Vagina (tissue), 2 donors: ENCODE measurements around the gene ONECUT3. TPM values are rescaled to one million over a fixed set of nuclear protein-coding genes. Genes with fewer than 3 reads are reported as not detected.

Experiments used
- DNase-seq, 2 donors: peaks; one replicate each; pipeline ENCODE4 v3.0.0-alpha.2; 2017; ENCODE audit errors: extremely low spot score in 2 of 2
- H3K27ac ChIP-seq: fragments of 200-600 bp; sonication (generic); one replicate; pipeline ENCODE4 v1.5.1; 2019
- H3K27me3 ChIP-seq: fragments of 200-600 bp; sonication (generic); one replicate; pipeline ENCODE4 v1.5.1; 2019
- H3K36me3 ChIP-seq, 2 donors: fragments of 200-600 bp; sonication (generic); one replicate each; pipeline ENCODE4 v1.5.1; 2017 to 2019
- H3K4me1 ChIP-seq: fragments of 200-600 bp; sonication (generic); one replicate; pipeline ENCODE4 v1.5.1; 2019
- H3K4me3 ChIP-seq, 2 donors: fragments of 200-600 bp; sonication (generic); 1 replicate in 1 of 2; 2 replicates in 1 of 2; pipeline ENCODE4 v1.5.1; 2016 to 2019
- H3K9me3 ChIP-seq: fragments of 200-600 bp; sonication (generic); one replicate; pipeline ENCODE4 v1.5.1; 2019
- POLR2A ChIP-seq, 2 donors: fragments of 450-650 bp; IDR thresholded peaks; one replicate each; pipeline ENCODE4 v1.6.1; 2017; ENCODE audit warnings: antibody characterized with exemption in 2 of 2, mild to moderate bottlenecking in 2 of 2, moderate library complexity in 2 of 2
- POLR2AphosphoS5 ChIP-seq, 2 donors: sonication (generic); formaldehyde crosslinking; IDR thresholded peaks; one replicate each; pipeline ENCODE4 v1.9.0; 2017; ENCODE audit warnings: antibody characterized with exemption in 2 of 2, mild to moderate bottlenecking in 2 of 2, low read depth in 1 of 2; ENCODE audit not compliant: insufficient read depth in 1 of 2
- intact Hi-C: fragments of 100-400 bp; cut with DNase I; formaldehyde crosslinking; loops from one replicate; pipeline ENCODE4 v1.15.1; 2023
- total RNA-seq: library from RNA; depleted of rRNA; stranded (reverse); fragments of >200 nt; gene quantifications from one replicate; pipeline ENCODE4 v1.2.3, GENCODE V29; 2016
- TF ChIP-seq, protein P1 (sequence below), 3 experiments: fragments of 450-650 bp in 2 of 3; fragments of 200-600 bp in 1 of 3; sonication (generic) in 1 of 3; IDR thresholded peaks; one replicate each; pipeline ENCODE4 v1.5.1; 2017 to 2019; ENCODE audit warnings: antibody characterized with exemption in 3 of 3, mild to moderate bottlenecking in 2 of 3, moderate library complexity in 2 of 3

ONECUT3 gene
- total RNA-seq, 1 donor from 2014 or later = not detected

- no peaks in the 10 kb centered on the region for H3K27me3 ChIP-seq
- intact Hi-C loops = no loop called here
- peak overlapping the region in 1 of 2 donors; percentile 3 for H3K4me3 ChIP-seq
- peaks cover 9% of the 10 kb centered on the region for H3K4me1 ChIP-seq
- peaks cover 0 to 41% of the 10 kb centered on the region in 2 donors for H3K36me3 ChIP-seq
- H3K9me3 ChIP-seq = no peaks in the 10 kb centered on the region
- no peak overlapping the region for H3K27ac ChIP-seq
- no peak for DNase-seq
- TF ChIP-seq POLR2A (IDR thresholded peaks at IDR 0.05) = no peak
- TF ChIP-seq, protein P1, sequence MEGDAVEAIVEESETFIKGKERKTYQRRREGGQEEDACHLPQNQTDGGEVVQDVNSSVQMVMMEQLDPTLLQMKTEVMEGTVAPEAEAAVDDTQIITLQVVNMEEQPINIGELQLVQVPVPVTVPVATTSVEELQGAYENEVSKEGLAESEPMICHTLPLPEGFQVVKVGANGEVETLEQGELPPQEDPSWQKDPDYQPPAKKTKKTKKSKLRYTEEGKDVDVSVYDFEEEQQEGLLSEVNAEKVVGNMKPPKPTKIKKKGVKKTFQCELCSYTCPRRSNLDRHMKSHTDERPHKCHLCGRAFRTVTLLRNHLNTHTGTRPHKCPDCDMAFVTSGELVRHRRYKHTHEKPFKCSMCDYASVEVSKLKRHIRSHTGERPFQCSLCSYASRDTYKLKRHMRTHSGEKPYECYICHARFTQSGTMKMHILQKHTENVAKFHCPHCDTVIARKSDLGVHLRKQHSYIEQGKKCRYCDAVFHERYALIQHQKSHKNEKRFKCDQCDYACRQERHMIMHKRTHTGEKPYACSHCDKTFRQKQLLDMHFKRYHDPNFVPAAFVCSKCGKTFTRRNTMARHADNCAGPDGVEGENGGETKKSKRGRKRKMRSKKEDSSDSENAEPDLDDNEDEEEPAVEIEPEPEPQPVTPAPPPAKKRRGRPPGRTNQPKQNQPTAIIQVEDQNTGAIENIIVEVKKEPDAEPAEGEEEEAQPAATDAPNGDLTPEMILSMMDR (IDR thresholded peaks at IDR 0.05) = no peak
- TF ChIP-seq POLR2AphosphoS5 (IDR thresholded peaks at IDR 0.05; ENCODE audit: insufficient read depth in 1 of 2, low read depth in 1 of 2) = peak in 1 of 2 donors; percentile 2
Observed at GRCh38 chr19:1826557-1827521, 73.5 kb downstream of the ONECUT3 start.

DNA sequence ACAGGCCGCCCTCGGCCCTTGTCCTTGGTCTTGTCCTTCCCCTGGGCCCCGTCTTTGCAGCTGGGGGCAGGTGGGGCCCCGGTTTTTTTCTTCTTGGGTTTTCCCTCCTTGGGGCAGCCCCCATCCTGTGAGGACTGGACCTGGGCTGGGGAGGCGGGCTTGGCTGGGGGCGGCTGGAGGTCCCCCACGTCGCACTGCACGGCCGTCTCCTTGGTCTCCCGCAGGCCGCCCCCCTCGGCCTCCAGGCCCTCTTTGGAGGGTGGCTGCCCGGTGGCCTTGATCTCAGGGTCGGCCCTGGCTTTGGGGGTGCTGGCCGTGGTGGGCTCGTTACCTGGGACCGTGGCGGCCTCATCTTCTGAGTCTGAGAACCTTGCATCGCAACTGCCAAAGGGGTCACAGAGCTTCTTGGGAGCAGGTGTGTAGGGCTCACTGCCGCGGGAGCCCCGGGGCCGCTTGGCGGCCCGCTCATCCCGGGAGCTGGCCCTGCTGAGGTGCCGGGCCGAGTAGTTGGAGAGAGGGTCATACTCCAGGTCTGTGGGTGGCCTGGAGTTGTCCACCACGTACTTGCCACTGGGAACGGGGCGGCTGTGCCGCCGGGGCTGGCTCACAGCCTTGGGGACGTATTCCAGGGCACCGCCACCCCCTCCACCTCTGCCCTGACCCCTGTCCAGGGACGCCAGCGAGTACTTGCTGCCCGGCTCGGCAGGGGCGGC is 74.4 kb downstream of the ONECUT3 start:
- H3K9me3 ChIP-seq = no peaks in the 10 kb centered on the region
- intact Hi-C loops = no loop called here
- no peak for DNase-seq
- TF ChIP-seq POLR2A (IDR thresholded peaks at IDR 0.05) (no peak), POLR2AphosphoS5 (IDR thresholded peaks at IDR 0.05; ENCODE audit: insufficient read depth in 1 of 2, low read depth in 1 of 2) (no peak)
- TF ChIP-seq, protein P1 (IDR thresholded peaks at IDR 0.05) = no peak
- H3K4me1 ChIP-seq = peaks cover 9% of the 10 kb centered on the region
- H3K27ac ChIP-seq = no peak overlapping the region
- no peak overlapping the region for H3K4me3 ChIP-seq
- H3K36me3 ChIP-seq = peaks cover 0 to 34% of the 10 kb centered on the region in 2 donors
- no peaks in the 10 kb centered on the region for H3K27me3 ChIP-seq

DNA sequence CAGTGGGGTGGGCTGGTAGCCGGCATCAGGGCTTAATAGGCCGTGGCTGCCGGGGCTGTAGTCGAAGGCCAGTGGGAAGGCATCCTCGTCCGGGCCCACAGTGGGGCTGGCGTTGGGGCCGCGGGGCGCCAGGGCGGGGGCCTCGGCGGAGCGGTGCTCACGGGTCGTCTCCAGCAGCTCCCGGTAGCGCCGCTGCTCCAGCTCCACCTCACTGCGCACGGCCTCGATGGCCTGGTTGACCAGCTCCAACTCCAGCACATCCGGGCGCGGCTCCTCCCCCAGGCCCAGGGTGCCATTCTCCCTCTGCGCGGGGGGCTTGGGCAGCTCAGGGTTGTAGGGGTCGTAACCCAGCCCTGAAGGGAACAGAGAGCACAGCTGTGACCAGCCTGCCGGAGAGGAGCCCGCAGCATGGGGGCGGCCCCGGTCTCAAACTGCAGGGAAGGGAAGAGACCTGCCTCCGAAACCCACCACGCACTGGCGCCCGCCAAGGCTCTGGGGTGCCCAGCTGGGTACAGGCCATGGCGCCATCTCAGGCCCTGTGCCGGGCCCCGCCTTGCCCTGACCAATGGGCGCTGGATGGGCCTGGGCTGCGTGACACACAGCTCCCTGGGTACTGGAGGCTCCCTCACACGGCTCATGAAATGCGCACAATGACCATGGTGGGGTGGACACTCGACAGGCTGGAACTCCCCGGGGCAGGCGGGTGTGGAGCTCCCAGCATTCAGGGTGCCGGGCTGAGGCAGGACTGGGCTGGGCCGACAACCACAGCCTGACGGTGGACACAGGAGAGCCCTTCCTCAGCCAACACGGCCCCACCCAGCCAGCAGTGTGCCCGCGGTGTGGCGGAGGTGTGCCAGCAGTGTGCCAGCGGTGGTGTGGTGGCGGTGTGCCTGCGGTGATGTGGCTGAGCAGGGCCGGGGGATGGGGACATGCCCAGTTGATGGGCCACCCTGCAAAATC is 75.3 kb downstream of the ONECUT3 start:
- H3K36me3 ChIP-seq = peaks cover 0 to 27% of the 10 kb centered on the region in 2 donors
- TF ChIP-seq POLR2AphosphoS5 (IDR thresholded peaks at IDR 0.05; ENCODE audit: insufficient read depth in 1 of 2, low read depth in 1 of 2) (no peak), POLR2A (IDR thresholded peaks at IDR 0.05) (no peak)
- TF ChIP-seq, protein P1 (IDR thresholded peaks at IDR 0.05) = no peak
- DNase-seq = no peak
- H3K9me3 ChIP-seq = no peaks in the 10 kb centered on the region
- no peak overlapping the region for H3K27ac ChIP-seq
- H3K4me1 ChIP-seq = peaks cover 16% of the 10 kb centered on the region
- no peaks in the 10 kb centered on the region for H3K27me3 ChIP-seq
- intact Hi-C loops = no loop called here
- no peak overlapping the region for H3K4me3 ChIP-seq

GRCh38 chr19:1829958-1830357 is 76.7 kb downstream of the ONECUT3 start:
- H3K36me3 ChIP-seq = peaks cover 0 to 17% of the 10 kb centered on the region in 2 donors

More at GRCh38 chr19:1829958-1830357, 76.7 kb downstream of the ONECUT3 start:
- Histone ChIP-seq H3K27me3 (no peaks in the 10 kb centered on the region), H3K4me3 (no peak overlapping the region), H3K4me1 (peaks cover 30% of the 10 kb centered on the region), H3K9me3 (no peaks in the 10 kb centered on the region), H3K27ac (no peak overlapping the region)
- TF ChIP-seq, protein P1 (IDR thresholded peaks at IDR 0.05) = no peak
- TF ChIP-seq POLR2AphosphoS5 (IDR thresholded peaks at IDR 0.05; ENCODE audit: insufficient read depth in 1 of 2, low read depth in 1 of 2) = no peak
- no peak for TF ChIP-seq POLR2A (IDR thresholded peaks at IDR 0.05)
- no peak for DNase-seq
- intact Hi-C loops = no loop called here
